ENCODE measurements around the gene NBDY. TPM values are rescaled to one million over a fixed set of nuclear protein-coding genes. Genes with fewer than 3 reads are reported as not detected.

NBDY gene
- polyA plus RNA-seq, 1 donor (not counting 4 experiments of a cell fraction or from before 2014, with no cell fraction given) = 41.1 TPM

GRCh38 chrX:56762707-56763555 lies 33.9 kb downstream of the NBDY start:
- dilution Hi-C loops (cut with MboI; ENCODE audit: extremely low pct_ligation_motif_present, low sequenced_read_pairs) = no loop called here
- H3K9me3 ChIP-seq (ENCODE audit: control insufficient read depth, low read depth, low read length) = no peaks in the 10 kb centered on the region
- FAIRE-seq = no peak

GRCh38 chrX:56763556-56764152 lies 34.6 kb downstream of the NBDY start:
- peaks cover 3% of the 10 kb centered on the region for H3K79me2 ChIP-seq (ENCODE audit: control insufficient read depth, insufficient read depth, low read length)
- dilution Hi-C loops (cut with MboI; ENCODE audit: extremely low pct_ligation_motif_present, low sequenced_read_pairs) = no loop called here
- peak overlapping the region; percentile 56 for H2AFZ ChIP-seq (ENCODE audit: control insufficient read depth, low read length)
- FAIRE-seq (no peak), DNase-seq (ENCODE audit: low read depth, low spot score) (no peak)
- no peaks in the 10 kb centered on the region for H3K27me3 ChIP-seq (ENCODE audit: control insufficient read depth, extremely low read depth, insufficient read depth, low read length)
- peak overlapping the region; percentile 43 to 61 (median 55) for H3K4me3 ChIP-seq (ENCODE audit: control insufficient read depth in 2 of 3, extremely low read depth in 1 of 3, insufficient read depth in 2 of 3, low read depth in 1 of 3, low read length in 3 of 3)
- TF ChIP-seq, protein P1, sequence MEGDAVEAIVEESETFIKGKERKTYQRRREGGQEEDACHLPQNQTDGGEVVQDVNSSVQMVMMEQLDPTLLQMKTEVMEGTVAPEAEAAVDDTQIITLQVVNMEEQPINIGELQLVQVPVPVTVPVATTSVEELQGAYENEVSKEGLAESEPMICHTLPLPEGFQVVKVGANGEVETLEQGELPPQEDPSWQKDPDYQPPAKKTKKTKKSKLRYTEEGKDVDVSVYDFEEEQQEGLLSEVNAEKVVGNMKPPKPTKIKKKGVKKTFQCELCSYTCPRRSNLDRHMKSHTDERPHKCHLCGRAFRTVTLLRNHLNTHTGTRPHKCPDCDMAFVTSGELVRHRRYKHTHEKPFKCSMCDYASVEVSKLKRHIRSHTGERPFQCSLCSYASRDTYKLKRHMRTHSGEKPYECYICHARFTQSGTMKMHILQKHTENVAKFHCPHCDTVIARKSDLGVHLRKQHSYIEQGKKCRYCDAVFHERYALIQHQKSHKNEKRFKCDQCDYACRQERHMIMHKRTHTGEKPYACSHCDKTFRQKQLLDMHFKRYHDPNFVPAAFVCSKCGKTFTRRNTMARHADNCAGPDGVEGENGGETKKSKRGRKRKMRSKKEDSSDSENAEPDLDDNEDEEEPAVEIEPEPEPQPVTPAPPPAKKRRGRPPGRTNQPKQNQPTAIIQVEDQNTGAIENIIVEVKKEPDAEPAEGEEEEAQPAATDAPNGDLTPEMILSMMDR (optimal IDR thresholded peaks at IDR 0.05 in 1 of 3, IDR thresholded peaks at IDR 0.05 in 1 of 3, conservative IDR thresholded peaks at IDR 0.05 in 1 of 3; ENCODE audit: extremely low read depth in 1 of 3, insufficient read depth in 2 of 3, low read length in 3 of 3) = peak in 2 of 3 experiments; percentile 33 to 44
- no peak for TF ChIP-seq EZH2 (IDR thresholded peaks at IDR 0.05; ENCODE audit: low read length)
- H3K9ac ChIP-seq (ENCODE audit: control insufficient read depth, extremely low read depth, insufficient read depth, low read length) = peak overlapping the region; percentile 52
- H3K36me3 ChIP-seq (ENCODE audit: control insufficient read depth in 2 of 2, extremely low read depth in 1 of 2, insufficient read depth in 2 of 2, low read length in 2 of 2) = no peaks in the 10 kb centered on the region
- H3K9me1 ChIP-seq (ENCODE audit: control insufficient read depth, extremely low read depth, insufficient read depth, low read length) = no peaks in the 10 kb centered on the region
- H3K27ac ChIP-seq (ENCODE audit: control insufficient read depth, insufficient read depth, low read length) = peak overlapping the region; percentile 26
- H3K4me2 ChIP-seq (ENCODE audit: control insufficient read depth, extremely low read depth, insufficient read depth, low read depth, low read length) = peak overlapping the region; percentile 45
- H4K20me1 ChIP-seq (ENCODE audit: control insufficient read depth, extremely low read depth, insufficient read depth, low read length) = peaks cover 4% of the 10 kb centered on the region
- H3K4me1 ChIP-seq (ENCODE audit: control insufficient read depth, extremely low read depth, insufficient read depth, low read length) = peaks cover 4% of the 10 kb centered on the region
- H3K9me3 ChIP-seq (ENCODE audit: control insufficient read depth, low read depth, low read length) = no peaks in the 10 kb centered on the region

More at GRCh38 chrX:56762707-56763555, 33.9 kb downstream of the NBDY start:
- TF ChIP-seq, protein P1 (optimal IDR thresholded peaks at IDR 0.05 in 1 of 3, IDR thresholded peaks at IDR 0.05 in 1 of 3, conservative IDR thresholded peaks at IDR 0.05 in 1 of 3; ENCODE audit: extremely low read depth in 1 of 3, insufficient read depth in 2 of 3, low read length in 3 of 3) = no peak
- no peak for TF ChIP-seq EZH2 (IDR thresholded peaks at IDR 0.05; ENCODE audit: low read length)
- Histone ChIP-seq H3K9me1 (ENCODE audit: control insufficient read depth, extremely low read depth, insufficient read depth, low read length) (no peaks in the 10 kb centered on the region), H4K20me1 (ENCODE audit: control insufficient read depth, extremely low read depth, insufficient read depth, low read length) (peaks cover 4% of the 10 kb centered on the region), H3K79me2 (ENCODE audit: control insufficient read depth, insufficient read depth, low read length) (peaks cover 3% of the 10 kb centered on the region), H3K27ac (ENCODE audit: control insufficient read depth, insufficient read depth, low read length) (no peak overlapping the region), H3K9ac (ENCODE audit: control insufficient read depth, extremely low read depth, insufficient read depth, low read length) (no peak overlapping the region), H3K4me1 (ENCODE audit: control insufficient read depth, extremely low read depth, insufficient read depth, low read length) (peaks cover 4% of the 10 kb centered on the region), H3K27me3 (ENCODE audit: control insufficient read depth, extremely low read depth, insufficient read depth, low read length) (no peaks in the 10 kb centered on the region), H3K4me3 (ENCODE audit: control insufficient read depth in 2 of 3, extremely low read depth in 1 of 3, insufficient read depth in 2 of 3, low read depth in 1 of 3, low read length in 3 of 3) (no peak overlapping the region), H2AFZ (ENCODE audit: control insufficient read depth, low read length) (no peak overlapping the region), H3K36me3 (ENCODE audit: control insufficient read depth in 2 of 2, extremely low read depth in 1 of 2, insufficient read depth in 2 of 2, low read length in 2 of 2) (no peaks in the 10 kb centered on the region), H3K4me2 (ENCODE audit: control insufficient read depth, extremely low read depth, insufficient read depth, low read depth, low read length) (no peak overlapping the region)
- DNase-seq (ENCODE audit: low read depth, low spot score) = no peak

All from keratinocyte (primary cell).